Rectal smooth muscle tissue (tissue), 1 donor: Measurements from ENCODE around the gene OR6C75.
"Not testable (repeated sequence)": the region's sequence is repeated elsewhere in the genome, so short reads cannot be mapped to it uniquely, and the experiment has no call there.

Source experiments
- H3K27ac ChIP-seq: one replicate; pipeline ENCODE4 v1.7.0; 2013; ENCODE audit warnings: low read depth, low read length, inconsistent platforms
- H3K27me3 ChIP-seq: one replicate; pipeline ENCODE4 v1.7.0; 2013; ENCODE audit warnings: low read length; ENCODE audit not compliant: control insufficient read depth, insufficient read depth
- H3K36me3 ChIP-seq: one replicate; pipeline ENCODE4 v1.7.0; 2013; ENCODE audit warnings: low read length; ENCODE audit not compliant: control insufficient read depth, insufficient read depth
- H3K4me1 ChIP-seq: one replicate; pipeline ENCODE4 v1.7.0; 2013; ENCODE audit warnings: low read length; ENCODE audit not compliant: control insufficient read depth, insufficient read depth
- H3K4me3 ChIP-seq: one replicate; pipeline ENCODE4 v1.7.0; 2013; ENCODE audit warnings: low read length
- H3K9ac ChIP-seq: one replicate; pipeline ENCODE4 v1.7.0; 2013; ENCODE audit warnings: low read length

The OR6C75 gene

GRCh38 chr12:55362675-55363074 is at the start of gene OR6C75:
TSS of gene OR6C75 (plus strand) at chr12:55362975. CDS start at chr12:55365111, 2,136 bp downstream.
- no peak within 1 kb of the TSS for H3K9ac ChIP-seq
- no peak within 1 kb of the TSS for H3K4me3 ChIP-seq
- H3K27ac ChIP-seq: no peak within 1 kb of the TSS
- no peaks in the 10 kb centered on the region for H3K36me3 ChIP-seq
- H3K4me1 ChIP-seq: no peaks in the 10 kb centered on the region
- H3K27me3 ChIP-seq: no peaks in the 10 kb centered on the region

- Histone ChIP-seq H3K36me3 (no peaks in the 10 kb centered on the region), H3K27ac (no peak within 1 kb of the TSS), H3K9ac (no peak within 1 kb of the TSS), H3K4me3 (no peak within 1 kb of the TSS), H3K27me3 (no peaks in the 10 kb centered on the region), H3K4me1 (no peaks in the 10 kb centered on the region)
These were observed 48.7 kb upstream of the OR6C75 start, which contains the start of gene OR6C1 for GRCh38 chr12:55314043-55314442. TSS of gene OR6C1 (plus strand) at chr12:55314343. CDS start at chr12:55320600, 6,257 bp downstream.

- Histone ChIP-seq H3K4me1 (no peaks in the 10 kb centered on the region), H3K9ac (no peak overlapping the region), H3K27me3 (no peaks in the 10 kb centered on the region), H3K36me3 (no peaks in the 10 kb centered on the region), H3K4me3 (no peak overlapping the region), H3K27ac (no peak overlapping the region)
These were observed 42.6 kb upstream of the OR6C75 start for GRCh38 chr12:55320201-55320600.

GRCh38 chr12:55325801-55326200 is 37.0 kb upstream of the OR6C75 start:
- not testable (repeated sequence) for H3K27me3 ChIP-seq, H3K36me3 ChIP-seq, H3K4me3 ChIP-seq, H3K9ac ChIP-seq, H3K27ac ChIP-seq, H3K4me1 ChIP-seq

- Histone ChIP-seq H3K4me1 (no peaks in the 10 kb centered on the region), H3K9ac (no peak within 1 kb of the TSS), H3K36me3 (no peaks in the 10 kb centered on the region), H3K27me3 (no peaks in the 10 kb centered on the region), H3K27ac (no peak within 1 kb of the TSS), H3K4me3 (no peak within 1 kb of the TSS)
These were observed 32.3 kb upstream of the OR6C75 start, which contains the start of gene OR6C3 for GRCh38 chr12:55330446-55330845. TSS of gene OR6C3 (plus strand) at chr12:55330746. CDS start at chr12:55331701, 955 bp downstream.

- Histone ChIP-seq H3K27ac (no peak overlapping the region), H3K9ac (no peak overlapping the region), H3K4me3 (no peak overlapping the region), H3K36me3 (no peaks in the 10 kb centered on the region), H3K4me1 (no peaks in the 10 kb centered on the region), H3K27me3 (no peaks in the 10 kb centered on the region)
These were observed 26.8 kb upstream of the OR6C75 start for GRCh38 chr12:55336002-55336401.

GRCh38 chr12:55355338-55355737 is 7.4 kb upstream of the OR6C75 start:
- H3K27me3 ChIP-seq, H3K4me1 ChIP-seq, H3K27ac ChIP-seq, H3K4me3 ChIP-seq, H3K9ac ChIP-seq, H3K36me3 ChIP-seq: not testable (repeated sequence)

- Histone ChIP-seq H3K9ac (no peak overlapping the region), H3K4me3 (no peak overlapping the region), H3K27ac (no peak overlapping the region), H3K36me3 (no peaks in the 10 kb centered on the region), H3K27me3 (no peaks in the 10 kb centered on the region), H3K4me1 (no peaks in the 10 kb centered on the region)
These were observed 2.3 kb downstream of the OR6C75 start for GRCh38 chr12:55365086-55365485.

- H3K27me3 ChIP-seq: no peaks in the 10 kb centered on the region
- H3K9ac ChIP-seq: no peak overlapping the region
- no peak overlapping the region for H3K4me3 ChIP-seq
- H3K4me1 ChIP-seq: no peaks in the 10 kb centered on the region
- H3K27ac ChIP-seq: no peak overlapping the region
- H3K36me3 ChIP-seq: no peaks in the 10 kb centered on the region
These were observed 9.7 kb downstream of the OR6C75 start for GRCh38 chr12:55372521-55372920.

GRCh38 chr12:55385891-55386290 is 23.1 kb downstream of the OR6C75 start:
- no peaks in the 10 kb centered on the region for H3K27me3 ChIP-seq
- H3K9ac ChIP-seq: no peak overlapping the region
- H3K27ac ChIP-seq: no peak overlapping the region
- H3K4me1 ChIP-seq: no peaks in the 10 kb centered on the region
- no peaks in the 10 kb centered on the region for H3K36me3 ChIP-seq
- no peak overlapping the region for H3K4me3 ChIP-seq

- no peaks in the 10 kb centered on the region for H3K36me3 ChIP-seq
- H3K9ac ChIP-seq: no peak overlapping the region
- no peaks in the 10 kb centered on the region for H3K4me1 ChIP-seq
- no peak overlapping the region for H3K4me3 ChIP-seq
- H3K27me3 ChIP-seq: no peaks in the 10 kb centered on the region
- no peak overlapping the region for H3K27ac ChIP-seq
These were observed 29.4 kb downstream of the OR6C75 start for GRCh38 chr12:55392032-55392795.

- H3K4me1 ChIP-seq: no peaks in the 10 kb centered on the region
- no peaks in the 10 kb centered on the region for H3K27me3 ChIP-seq
- H3K4me3 ChIP-seq: no peak overlapping the region
- H3K36me3 ChIP-seq: no peaks in the 10 kb centered on the region
- no peak overlapping the region for H3K9ac ChIP-seq
- H3K27ac ChIP-seq: no peak overlapping the region
These were observed 33.6 kb downstream of the OR6C75 start for GRCh38 chr12:55396326-55396725.

GRCh38 chr12:55400229-55400628 is 37.5 kb downstream of the OR6C75 start, which contains the start of gene OR6C65:
TSS of gene OR6C65 (plus strand) at chr12:55400529. CDS start at chr12:55400529, 0 bp downstream.
- Histone ChIP-seq H3K4me3 (no peak within 1 kb of the TSS), H3K27me3 (no peaks in the 10 kb centered on the region), H3K36me3 (no peaks in the 10 kb centered on the region), H3K27ac (no peak within 1 kb of the TSS), H3K4me1 (no peaks in the 10 kb centered on the region), H3K9ac (no peak within 1 kb of the TSS)
